Cardiac muscle cell (in vitro differentiated cells and primary cell): Measurements from ENCODE around the gene STARD8. TPM values are rescaled to one million over a fixed set of nuclear protein-coding genes. Genes with fewer than 3 reads are reported as not detected.

ENCODE experiments used
- DNase-seq, 2 donors: peaks; one replicate each; pipeline versions ENCODE4 v3.0.0 to v3.0.0-alpha.2; 2010 to 2017; ENCODE audit warnings: low read depth in 1 of 2, low spot score in 1 of 2
- H3K27ac ChIP-seq: fragments of 200-600 bp; sonication (generic); 2 replicates; pipeline ENCODE4 v1.5.1; 2016
- H3K27me3 ChIP-seq: fragments of 200-600 bp; sonication (generic); 2 replicates; pipeline ENCODE4 v1.6.0; 2016; ENCODE audit warnings: control low read depth
- H3K36me3 ChIP-seq: fragments of 200-600 bp; sonication (generic); 2 replicates; pipeline ENCODE4 v1.5.1; 2016; ENCODE audit warnings: control low read depth
- H3K4me1 ChIP-seq: fragments of 200-600 bp; sonication (generic); 2 replicates; pipeline ENCODE4 v1.8.1; 2017; ENCODE audit warnings: low read depth, mild to moderate bottlenecking, mixed run types
- H3K4me3 ChIP-seq: fragments of 200-600 bp; sonication (generic); 2 replicates; pipeline ENCODE4 v1.5.1; 2016; ENCODE audit warnings: mild to moderate bottlenecking
- H3K9me3 ChIP-seq: fragments of 200-600 bp; sonication (generic); 2 replicates; pipeline ENCODE4 v1.5.1; 2017; ENCODE audit warnings: low read depth, mild to moderate bottlenecking, control low read depth
- CTCF ChIP-seq: IDR thresholded peaks from 2 replicates; pipeline ENCODE4 v1.5.1; 2012; ENCODE audit warnings: low read depth, mild to moderate bottlenecking, low read length
- polyA plus RNA-seq: library from polyadenylated mRNA; unstranded; fragments of >200 nt; fragmentation: Nextera tagmentation; extraction: Ambion mirVana; gene quantifications from 2 replicates; pipeline ENCODE4 v1.2.1, GENCODE V29; 2016
- total RNA-seq: library from RNA; depleted of rRNA; stranded (reverse); fragments of >200 nt; gene quantifications from 2 replicates; pipeline ENCODE4 v1.2.3, GENCODE V29; 2016

Gene STARD8
- total and polyA plus RNA-seq, 2 experiments from 2014 or later: 0.60 to 1.9 TPM

- no peaks in the 10 kb centered on the region for H3K9me3 ChIP-seq
- H3K4me3 ChIP-seq: no peak overlapping the region
- TF ChIP-seq CTCF: no peak
- no peak for DNase-seq
- H3K27me3 ChIP-seq: no peaks in the 10 kb centered on the region
- H3K4me1 ChIP-seq: no peaks in the 10 kb centered on the region
- no peaks in the 10 kb centered on the region for H3K36me3 ChIP-seq
- no peak overlapping the region for H3K27ac ChIP-seq
Observed at GRCh38 chrX:68714856-68715255, 67.4 kb downstream of the STARD8 start.

- DNase-seq: no peak
- Histone ChIP-seq H3K36me3 (no peaks in the 10 kb centered on the region), H3K4me1 (no peaks in the 10 kb centered on the region), H3K9me3 (no peaks in the 10 kb centered on the region), H3K27ac (no peak overlapping the region), H3K27me3 (no peaks in the 10 kb centered on the region), H3K4me3 (no peak overlapping the region)
- TF ChIP-seq CTCF: no peak
Observed at GRCh38 chrX:68717196-68717595, 69.7 kb downstream of the STARD8 start.

GRCh38 chrX:68717663-68718442 is 70.4 kb downstream of the STARD8 start:
- Histone ChIP-seq H3K27me3 (no peaks in the 10 kb centered on the region), H3K4me1 (no peaks in the 10 kb centered on the region), H3K27ac (no peak overlapping the region), H3K36me3 (no peaks in the 10 kb centered on the region), H3K4me3 (no peak overlapping the region), H3K9me3 (no peaks in the 10 kb centered on the region)
- TF ChIP-seq CTCF: no peak
- no peak for DNase-seq

- Histone ChIP-seq H3K4me1 (no peaks in the 10 kb centered on the region), H3K4me3 (no peak overlapping the region), H3K36me3 (no peaks in the 10 kb centered on the region), H3K27me3 (no peaks in the 10 kb centered on the region), H3K27ac (no peak overlapping the region), H3K9me3 (no peaks in the 10 kb centered on the region)
- DNase-seq: no peak
- TF ChIP-seq CTCF: no peak
Observed at GRCh38 chrX:68718443-68718820, 71.0 kb downstream of the STARD8 start.

- no peaks in the 10 kb centered on the region for H3K36me3 ChIP-seq
- H3K4me3 ChIP-seq: no peak overlapping the region
Observed at GRCh38 chrX:68719181-68719903, 71.9 kb downstream of the STARD8 start.

More at GRCh38 chrX:68719181-68719903, 71.9 kb downstream of the STARD8 start:
- Histone ChIP-seq H3K27ac (no peak overlapping the region), H3K4me1 (no peaks in the 10 kb centered on the region), H3K9me3 (no peaks in the 10 kb centered on the region), H3K27me3 (no peaks in the 10 kb centered on the region)
- DNase-seq: no peak
- no peak for TF ChIP-seq CTCF
